ENCODE measurements around the gene ARHGAP22.

Gene ARHGAP22

GRCh38 chr10:48579251-48579960 lies 25.5 kb downstream of the ARHGAP22 start:
- DNase-seq: peak; percentile 65

GRCh38 chr10:48577158-48577557 lies 27.7 kb downstream of the ARHGAP22 start:
- no peak for DNase-seq

GRCh38 chr10:48576501-48576900 lies 28.4 kb downstream of the ARHGAP22 start:
- DNase-seq: no peak

GRCh38 chr10:48575901-48576300 lies 29.0 kb downstream of the ARHGAP22 start:
- no peak for DNase-seq

- no peak for DNase-seq
These were observed 30.0 kb downstream of the ARHGAP22 start for GRCh38 chr10:48574817-48575380.

GRCh38 chr10:48574322-48574796 lies 30.5 kb downstream of the ARHGAP22 start:
- DNase-seq: no peak

- DNase-seq: no peak
These were observed 31.8 kb downstream of the ARHGAP22 start for GRCh38 chr10:48573045-48573444.

- DNase-seq: peak; percentile 72
These were observed 32.5 kb downstream of the ARHGAP22 start for GRCh38 chr10:48572414-48572813.

GRCh38 chr10:48568546-48568945 lies 36.3 kb downstream of the ARHGAP22 start:
- DNase-seq: no peak

GRCh38 chr10:48568131-48568530 lies 36.7 kb downstream of the ARHGAP22 start:
- no peak for DNase-seq

- DNase-seq: no peak
These were observed 37.5 kb downstream of the ARHGAP22 start for GRCh38 chr10:48567346-48567745.

- DNase-seq: no peak
These were observed 40.3 kb downstream of the ARHGAP22 start for GRCh38 chr10:48564466-48565160.

- no peak for DNase-seq
These were observed 47.3 kb downstream of the ARHGAP22 start for GRCh38 chr10:48557511-48558123.

- no peak for DNase-seq
These were observed 48.2 kb downstream of the ARHGAP22 start for GRCh38 chr10:48556713-48557112.

- no peak for DNase-seq
These were observed 48.8 kb downstream of the ARHGAP22 start for GRCh38 chr10:48556065-48556464.

- no peak for DNase-seq
These were observed 49.4 kb downstream of the ARHGAP22 start for GRCh38 chr10:48555310-48556042.

- DNase-seq: no peak
These were observed 50.2 kb downstream of the ARHGAP22 start for GRCh38 chr10:48554656-48555055.

GRCh38 chr10:48554246-48554645 lies 50.6 kb downstream of the ARHGAP22 start:
- no peak for DNase-seq

- DNase-seq: no peak
These were observed 51.8 kb downstream of the ARHGAP22 start for GRCh38 chr10:48552946-48553564.

GRCh38 chr10:48551861-48552591 lies 52.8 kb downstream of the ARHGAP22 start:
- peak; percentile 68 for DNase-seq

- DNase-seq: no peak
These were observed 53.9 kb downstream of the ARHGAP22 start for GRCh38 chr10:48550977-48551376.
